Keratinocyte (primary cell): ENCODE data around the gene ITGA7. TPM values are rescaled to one million over a fixed set of nuclear protein-coding genes. Genes with fewer than 3 reads are reported as not detected.

Experiments used
- DNase-seq: peaks from one replicate; pipeline ENCODE4 v3.0.0-alpha.2; 2011; ENCODE audit warnings: low read depth, missing footprints, low spot score
- FAIRE-seq: peaks from 2 replicates; lab custom pipeline; 2011; peaks lifted over from hg19 to GRCh38; lab: Jason Lieb, UNC
- H2AFZ ChIP-seq: 2 replicates; pipeline ENCODE4 v1.6.0; 2012; ENCODE audit warnings: low read length, control low read depth, inconsistent platforms; ENCODE audit not compliant: control insufficient read depth
- H3K27ac ChIP-seq: 2 replicates; pipeline ENCODE4 v1.5.1; 2011; ENCODE audit warnings: low read length; ENCODE audit not compliant: control insufficient read depth, insufficient read depth
- H3K27me3 ChIP-seq: 3 replicates; pipeline ENCODE4 v1.6.0; 2011; ENCODE audit warnings: low read length; ENCODE audit not compliant: control insufficient read depth, insufficient read depth; ENCODE audit errors: extremely low read depth
- H3K36me3 ChIP-seq, 2 experiments: 2 replicates in 1 of 2; 3 replicates in 1 of 2; pipeline ENCODE4 v1.5.1; 2011; ENCODE audit warnings: low read length in 2 of 2, mild to moderate bottlenecking in 1 of 2; ENCODE audit not compliant: control insufficient read depth in 2 of 2, insufficient read depth in 2 of 2; ENCODE audit errors: extremely low read depth in 1 of 2
- H3K4me1 ChIP-seq: 3 replicates; pipeline ENCODE4 v1.5.1; 2011; ENCODE audit warnings: low read length; ENCODE audit not compliant: control insufficient read depth, insufficient read depth; ENCODE audit errors: extremely low read depth
- H3K4me2 ChIP-seq: 3 replicates; pipeline ENCODE4 v1.6.0; 2011; ENCODE audit warnings: low read depth, low read length; ENCODE audit not compliant: control insufficient read depth, insufficient read depth; ENCODE audit errors: extremely low read depth
- H3K4me3 ChIP-seq, 3 experiments: fragments of 200-600 bp in 1 of 3; sonication (generic) in 1 of 3; 2 replicates in 2 of 3; 3 replicates in 1 of 3; pipeline ENCODE4 v1.5.1; 2011 to 2016; ENCODE audit warnings: low read length in 3 of 3, mild to moderate bottlenecking in 3 of 3, control low read depth in 2 of 3, inconsistent platforms in 1 of 3, low read depth in 1 of 3, mixed read lengths in 1 of 3, mixed run types in 1 of 3, moderate library complexity in 1 of 3; ENCODE audit not compliant: control insufficient read depth in 2 of 3, insufficient read depth in 2 of 3; ENCODE audit errors: extremely low read depth in 1 of 3
- H3K79me2 ChIP-seq: 2 replicates; pipeline ENCODE4 v1.6.0; 2012; ENCODE audit warnings: low read length; ENCODE audit not compliant: control insufficient read depth, insufficient read depth
- H3K9ac ChIP-seq: 3 replicates; pipeline ENCODE4 v1.6.0; 2011; ENCODE audit warnings: low read length; ENCODE audit not compliant: control insufficient read depth, insufficient read depth; ENCODE audit errors: extremely low read depth
- H3K9me1 ChIP-seq: 3 replicates; pipeline ENCODE4 v1.6.0; 2011; ENCODE audit warnings: low read length; ENCODE audit not compliant: control insufficient read depth, insufficient read depth; ENCODE audit errors: extremely low read depth
- H3K9me3 ChIP-seq: 2 replicates; pipeline ENCODE4 v1.5.1; 2012; ENCODE audit warnings: low read depth, low read length; ENCODE audit not compliant: control insufficient read depth
- H4K20me1 ChIP-seq: 3 replicates; pipeline ENCODE4 v1.6.0; 2011; ENCODE audit warnings: low read length; ENCODE audit not compliant: control insufficient read depth, insufficient read depth; ENCODE audit errors: extremely low read depth
- EZH2 ChIP-seq: IDR thresholded peaks from one replicate; pipeline ENCODE4 v1.6.1; 2012; ENCODE audit warnings: inconsistent platforms, mild to moderate bottlenecking, low read length, moderate library complexity
- dilution Hi-C: fragments of 300-500 bp; cut with MboI; formaldehyde crosslinking; loops from one replicate; pipeline ENCODE4 v1.7.0; 2020; ENCODE audit warnings: low sequenced_read_pairs; ENCODE audit not compliant: extremely low pct_ligation_motif_present
- polyA plus RNA-seq, 5 experiments: library from polyadenylated mRNA; depleted of rRNA in 3 of 5; stranded (reverse) in 3 of 5; stranded (forward) in 1 of 5; unstranded in 1 of 5; fragments of >200 nt; gene quantifications; 1 replicate in 1 of 5; 2 replicates in 3 of 5; 3 replicates in 1 of 5; pipeline versions ENCODE4 v1.2.1 to v1.2.3, GENCODE V29; 2011 to 2012; ENCODE audit warnings: missing spikeins in 2 of 5, low read depth in 1 of 5, low replicate concordance in 1 of 5
- TF ChIP-seq, protein P1 (sequence below), 3 experiments: IDR thresholded peaks in 1 of 3; conservative IDR thresholded peaks in 1 of 3; optimal IDR thresholded peaks in 1 of 3; 2 replicates in 2 of 3; 3 replicates in 1 of 3; pipeline versions ENCODE3 to v1.5.1; 2011; ENCODE audit warnings: low read length in 3 of 3, mild to moderate bottlenecking in 3 of 3, moderate library complexity in 2 of 3, control low read depth in 1 of 3, inconsistent platforms in 1 of 3; ENCODE audit not compliant: insufficient read depth in 2 of 3; ENCODE audit errors: extremely low read depth in 1 of 3

The ITGA7 gene
- polyA plus RNA-seq, 1 donor (not counting 4 experiments of a cell fraction or from before 2014, with no cell fraction given) = 0.04 TPM

DNA sequence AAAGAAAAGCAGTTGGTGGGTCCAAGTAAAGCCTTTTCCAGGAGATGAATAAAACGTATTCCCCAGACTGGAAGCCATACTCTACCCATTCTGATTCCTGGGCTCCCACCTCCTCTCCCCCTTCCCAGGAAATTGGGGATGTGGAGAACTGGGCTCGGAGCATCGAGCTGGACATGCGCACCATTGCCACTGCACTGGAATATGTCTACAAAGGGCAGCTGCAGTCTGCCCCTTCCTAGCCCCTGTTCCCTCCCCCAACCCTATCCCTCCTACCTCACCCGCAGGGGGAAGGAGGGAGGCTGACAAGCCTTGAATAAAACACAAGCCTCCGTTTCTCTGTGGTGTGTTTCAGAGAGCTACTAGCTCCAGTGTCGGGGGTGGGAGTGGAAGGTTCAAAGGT, 11.7 kb upstream of the ITGA7 start:
- TF ChIP-seq, protein P1, sequence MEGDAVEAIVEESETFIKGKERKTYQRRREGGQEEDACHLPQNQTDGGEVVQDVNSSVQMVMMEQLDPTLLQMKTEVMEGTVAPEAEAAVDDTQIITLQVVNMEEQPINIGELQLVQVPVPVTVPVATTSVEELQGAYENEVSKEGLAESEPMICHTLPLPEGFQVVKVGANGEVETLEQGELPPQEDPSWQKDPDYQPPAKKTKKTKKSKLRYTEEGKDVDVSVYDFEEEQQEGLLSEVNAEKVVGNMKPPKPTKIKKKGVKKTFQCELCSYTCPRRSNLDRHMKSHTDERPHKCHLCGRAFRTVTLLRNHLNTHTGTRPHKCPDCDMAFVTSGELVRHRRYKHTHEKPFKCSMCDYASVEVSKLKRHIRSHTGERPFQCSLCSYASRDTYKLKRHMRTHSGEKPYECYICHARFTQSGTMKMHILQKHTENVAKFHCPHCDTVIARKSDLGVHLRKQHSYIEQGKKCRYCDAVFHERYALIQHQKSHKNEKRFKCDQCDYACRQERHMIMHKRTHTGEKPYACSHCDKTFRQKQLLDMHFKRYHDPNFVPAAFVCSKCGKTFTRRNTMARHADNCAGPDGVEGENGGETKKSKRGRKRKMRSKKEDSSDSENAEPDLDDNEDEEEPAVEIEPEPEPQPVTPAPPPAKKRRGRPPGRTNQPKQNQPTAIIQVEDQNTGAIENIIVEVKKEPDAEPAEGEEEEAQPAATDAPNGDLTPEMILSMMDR (optimal IDR thresholded peaks at IDR 0.05 in 1 of 3, IDR thresholded peaks at IDR 0.05 in 1 of 3, conservative IDR thresholded peaks at IDR 0.05 in 1 of 3; ENCODE audit: extremely low read depth in 1 of 3, insufficient read depth in 2 of 3, low read length in 3 of 3) = no peak
- TF ChIP-seq EZH2 = no peak
- Histone ChIP-seq H3K4me1 (peaks cover 35% of the 10 kb centered on the region), H3K9me1 (no peaks in the 10 kb centered on the region), H3K9ac (no peak overlapping the region), H3K27me3 (no peaks in the 10 kb centered on the region), H3K4me2 (no peak overlapping the region), H3K36me3 (peaks cover 5 to 9% of the 10 kb centered on the region in 2 experiments), H3K9me3 (no peaks in the 10 kb centered on the region), H4K20me1 (no peaks in the 10 kb centered on the region), H3K4me3 (no peak overlapping the region), H3K27ac (no peak overlapping the region), H2AFZ (no peak overlapping the region), H3K79me2 (no peaks in the 10 kb centered on the region)
- FAIRE-seq = no peak
- DNase-seq = no peak
- dilution Hi-C loops = no loop called here

DNA sequence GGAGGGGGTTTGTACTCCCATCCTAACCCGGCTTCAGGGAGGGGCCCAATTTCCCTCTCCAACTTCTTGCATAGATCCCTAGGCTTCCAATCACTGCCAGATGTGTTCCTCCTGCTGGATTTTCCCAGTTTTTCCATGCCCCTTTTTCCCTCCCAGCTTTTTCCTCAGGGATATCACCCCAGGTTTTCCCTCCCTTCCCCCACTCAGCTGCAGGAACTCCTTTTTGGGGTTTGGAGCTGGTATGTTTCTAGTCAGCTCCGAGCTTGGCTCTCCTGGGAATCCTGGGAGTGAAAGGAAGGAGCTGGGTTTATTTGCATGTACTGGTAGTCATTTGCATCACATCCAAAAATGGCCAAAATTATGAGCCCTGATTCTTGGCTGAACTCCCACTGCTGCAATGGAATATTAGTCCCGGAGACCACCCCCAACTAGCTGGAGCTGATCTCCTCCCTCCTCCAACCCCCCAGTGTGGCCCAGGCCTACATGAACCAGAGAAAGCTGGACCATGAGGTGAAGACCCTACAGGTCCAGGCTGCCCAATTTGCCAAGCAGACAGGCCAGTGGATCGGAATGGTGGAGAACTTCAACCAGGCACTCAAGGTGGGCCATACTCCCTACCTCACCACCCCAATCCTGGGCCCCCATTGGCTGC, 11.0 kb upstream of the ITGA7 start:
- Histone ChIP-seq H2AFZ (no peak overlapping the region), H3K79me2 (no peaks in the 10 kb centered on the region), H3K4me3 (no peak overlapping the region), H3K4me2 (no peak overlapping the region), H3K27ac (no peak overlapping the region), H3K4me1 (peaks cover 38% of the 10 kb centered on the region), H3K36me3 (peaks cover 0 to 3% of the 10 kb centered on the region in 2 experiments), H3K27me3 (no peaks in the 10 kb centered on the region), H3K9ac (no peak overlapping the region), H3K9me3 (no peaks in the 10 kb centered on the region), H4K20me1 (no peaks in the 10 kb centered on the region), H3K9me1 (no peaks in the 10 kb centered on the region)
- DNase-seq (no peak), FAIRE-seq (no peak)
- dilution Hi-C loops = no loop called here
- TF ChIP-seq, protein P1 (optimal IDR thresholded peaks at IDR 0.05 in 1 of 3, IDR thresholded peaks at IDR 0.05 in 1 of 3, conservative IDR thresholded peaks at IDR 0.05 in 1 of 3; ENCODE audit: extremely low read depth in 1 of 3, insufficient read depth in 2 of 3, low read length in 3 of 3) = no peak
- TF ChIP-seq EZH2 = no peak
